ENCODE measurements around the gene CDH23.

DNA sequence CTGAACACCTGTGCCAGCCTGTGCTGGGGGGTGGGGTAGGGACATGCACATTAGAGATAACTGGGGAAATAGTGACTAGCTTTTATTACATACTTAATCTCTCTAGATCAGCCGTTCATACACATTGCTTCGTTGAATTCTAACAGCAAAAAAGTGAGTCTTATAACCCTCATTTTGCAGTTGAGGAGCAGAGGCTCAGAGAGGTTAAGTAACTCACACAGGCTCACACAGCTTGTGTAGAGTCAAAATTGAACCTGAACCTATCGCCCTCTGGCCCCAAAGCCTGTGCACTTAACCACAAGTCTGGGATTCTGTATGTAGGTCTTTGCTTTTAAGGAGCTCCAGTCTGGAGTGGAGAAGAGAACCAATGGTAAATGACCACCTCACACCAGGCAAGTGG, 59.9 kb downstream of the CDH23 start:
- TF ChIP-seq, protein P1, sequence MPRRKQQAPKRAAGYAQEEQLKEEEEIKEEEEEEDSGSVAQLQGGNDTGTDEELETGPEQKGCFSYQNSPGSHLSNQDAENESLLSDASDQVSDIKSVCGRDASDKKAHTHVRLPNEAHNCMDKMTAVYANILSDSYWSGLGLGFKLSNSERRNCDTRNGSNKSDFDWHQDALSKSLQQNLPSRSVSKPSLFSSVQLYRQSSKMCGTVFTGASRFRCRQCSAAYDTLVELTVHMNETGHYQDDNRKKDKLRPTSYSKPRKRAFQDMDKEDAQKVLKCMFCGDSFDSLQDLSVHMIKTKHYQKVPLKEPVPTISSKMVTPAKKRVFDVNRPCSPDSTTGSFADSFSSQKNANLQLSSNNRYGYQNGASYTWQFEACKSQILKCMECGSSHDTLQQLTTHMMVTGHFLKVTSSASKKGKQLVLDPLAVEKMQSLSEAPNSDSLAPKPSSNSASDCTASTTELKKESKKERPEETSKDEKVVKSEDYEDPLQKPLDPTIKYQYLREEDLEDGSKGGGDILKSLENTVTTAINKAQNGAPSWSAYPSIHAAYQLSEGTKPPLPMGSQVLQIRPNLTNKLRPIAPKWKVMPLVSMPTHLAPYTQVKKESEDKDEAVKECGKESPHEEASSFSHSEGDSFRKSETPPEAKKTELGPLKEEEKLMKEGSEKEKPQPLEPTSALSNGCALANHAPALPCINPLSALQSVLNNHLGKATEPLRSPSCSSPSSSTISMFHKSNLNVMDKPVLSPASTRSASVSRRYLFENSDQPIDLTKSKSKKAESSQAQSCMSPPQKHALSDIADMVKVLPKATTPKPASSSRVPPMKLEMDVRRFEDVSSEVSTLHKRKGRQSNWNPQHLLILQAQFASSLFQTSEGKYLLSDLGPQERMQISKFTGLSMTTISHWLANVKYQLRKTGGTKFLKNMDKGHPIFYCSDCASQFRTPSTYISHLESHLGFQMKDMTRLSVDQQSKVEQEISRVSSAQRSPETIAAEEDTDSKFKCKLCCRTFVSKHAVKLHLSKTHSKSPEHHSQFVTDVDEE (CRISPR knock-in tag; IDR thresholded peaks at IDR 0.05), result no peak
- TF ChIP-seq, protein P2, sequence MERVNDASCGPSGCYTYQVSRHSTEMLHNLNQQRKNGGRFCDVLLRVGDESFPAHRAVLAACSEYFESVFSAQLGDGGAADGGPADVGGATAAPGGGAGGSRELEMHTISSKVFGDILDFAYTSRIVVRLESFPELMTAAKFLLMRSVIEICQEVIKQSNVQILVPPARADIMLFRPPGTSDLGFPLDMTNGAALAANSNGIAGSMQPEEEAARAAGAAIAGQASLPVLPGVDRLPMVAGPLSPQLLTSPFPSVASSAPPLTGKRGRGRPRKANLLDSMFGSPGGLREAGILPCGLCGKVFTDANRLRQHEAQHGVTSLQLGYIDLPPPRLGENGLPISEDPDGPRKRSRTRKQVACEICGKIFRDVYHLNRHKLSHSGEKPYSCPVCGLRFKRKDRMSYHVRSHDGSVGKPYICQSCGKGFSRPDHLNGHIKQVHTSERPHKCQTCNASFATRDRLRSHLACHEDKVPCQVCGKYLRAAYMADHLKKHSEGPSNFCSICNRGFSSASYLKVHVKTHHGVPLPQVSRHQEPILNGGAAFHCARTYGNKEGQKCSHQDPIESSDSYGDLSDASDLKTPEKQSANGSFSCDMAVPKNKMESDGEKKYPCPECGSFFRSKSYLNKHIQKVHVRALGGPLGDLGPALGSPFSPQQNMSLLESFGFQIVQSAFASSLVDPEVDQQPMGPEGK (CRISPR knock-in tag; IDR thresholded peaks at IDR 0.05; ENCODE audit: borderline replicate concordance), result no peak
- no peak for TF ChIP-seq ZNF565 (CRISPR knock-in tag; conservative IDR thresholded peaks at IDR 0.05; ENCODE audit: low read depth)
- no peak for TF ChIP-seq RARB (CRISPR knock-in tag; IDR thresholded peaks at IDR 0.05)
- no peak for TF ChIP-seq OSR1 (CRISPR knock-in tag; IDR thresholded peaks at IDR 0.05)
- TF ChIP-seq GLIS3 (CRISPR knock-in tag; IDR thresholded peaks at IDR 0.05), result no peak
- no peak for TF ChIP-seq ZNF8 (CRISPR knock-in tag; IDR thresholded peaks at IDR 0.05)
- TF ChIP-seq, protein P3, sequence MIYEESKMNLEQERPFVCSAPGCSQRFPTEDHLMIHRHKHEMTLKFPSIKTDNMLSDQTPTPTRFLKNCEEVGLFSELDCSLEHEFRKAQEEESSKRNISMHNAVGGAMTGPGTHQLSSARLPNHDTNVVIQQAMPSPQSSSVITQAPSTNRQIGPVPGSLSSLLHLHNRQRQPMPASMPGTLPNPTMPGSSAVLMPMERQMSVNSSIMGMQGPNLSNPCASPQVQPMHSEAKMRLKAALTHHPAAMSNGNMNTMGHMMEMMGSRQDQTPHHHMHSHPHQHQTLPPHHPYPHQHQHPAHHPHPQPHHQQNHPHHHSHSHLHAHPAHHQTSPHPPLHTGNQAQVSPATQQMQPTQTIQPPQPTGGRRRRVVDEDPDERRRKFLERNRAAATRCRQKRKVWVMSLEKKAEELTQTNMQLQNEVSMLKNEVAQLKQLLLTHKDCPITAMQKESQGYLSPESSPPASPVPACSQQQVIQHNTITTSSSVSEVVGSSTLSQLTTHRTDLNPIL (CRISPR knock-in tag; IDR thresholded peaks at IDR 0.05; ENCODE audit: low read depth), result no peak
- TF ChIP-seq ZFP30 (CRISPR knock-in tag; IDR thresholded peaks at IDR 0.05), result no peak
- TF ChIP-seq ESRRG (CRISPR knock-in tag; IDR thresholded peaks at IDR 0.05), result no peak
- no peak for TF ChIP-seq ARNTL (CRISPR knock-in tag; IDR thresholded peaks at IDR 0.05; ENCODE audit: borderline replicate concordance, low read depth)
- TF ChIP-seq CSDC2 (CRISPR knock-in tag; IDR thresholded peaks at IDR 0.05), result no peak
- no peak for TF ChIP-seq ZNF70 (CRISPR knock-in tag; IDR thresholded peaks at IDR 0.05)
- no peak for TF ChIP-seq TCF4 (CRISPR knock-in tag; IDR thresholded peaks at IDR 0.05; ENCODE audit: borderline replicate concordance)
